ENCODE measurements around the gene CARTPT.

CARTPT gene

DNA sequence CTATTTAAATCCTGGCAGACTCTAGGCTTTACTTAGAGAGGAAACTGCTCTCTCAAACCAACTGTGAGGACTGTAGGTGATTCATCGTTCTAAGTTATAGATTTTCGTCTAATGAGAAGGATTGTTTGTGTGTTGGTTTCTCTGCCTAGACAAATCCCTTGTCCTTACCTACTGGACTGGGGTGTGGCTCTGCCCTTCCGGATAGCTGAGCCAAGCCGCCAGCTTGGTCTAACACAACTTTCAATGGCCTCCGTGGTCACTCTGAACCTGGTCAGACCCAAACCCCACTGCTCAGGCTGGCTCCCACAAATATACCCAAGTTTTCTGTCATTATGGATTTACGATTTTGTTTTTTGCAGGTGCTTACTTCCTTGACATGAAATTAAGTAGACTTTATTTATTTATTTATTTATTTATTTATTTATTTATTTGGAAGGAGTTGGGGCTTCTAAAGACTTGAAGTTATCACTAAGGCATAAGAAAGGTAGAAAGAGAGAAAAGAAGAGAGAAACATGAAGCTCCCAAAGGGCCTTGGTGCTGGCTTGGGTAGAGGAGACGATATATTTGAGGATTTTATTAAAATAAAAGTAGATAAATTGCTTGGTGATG is 19.0 kb downstream of the CARTPT start:
- no peak for TF ChIP-seq POLR2A (IDR thresholded peaks at IDR 0.05; ENCODE audit: extremely low read depth, insufficient read length)
- TF ChIP-seq, protein P1, sequence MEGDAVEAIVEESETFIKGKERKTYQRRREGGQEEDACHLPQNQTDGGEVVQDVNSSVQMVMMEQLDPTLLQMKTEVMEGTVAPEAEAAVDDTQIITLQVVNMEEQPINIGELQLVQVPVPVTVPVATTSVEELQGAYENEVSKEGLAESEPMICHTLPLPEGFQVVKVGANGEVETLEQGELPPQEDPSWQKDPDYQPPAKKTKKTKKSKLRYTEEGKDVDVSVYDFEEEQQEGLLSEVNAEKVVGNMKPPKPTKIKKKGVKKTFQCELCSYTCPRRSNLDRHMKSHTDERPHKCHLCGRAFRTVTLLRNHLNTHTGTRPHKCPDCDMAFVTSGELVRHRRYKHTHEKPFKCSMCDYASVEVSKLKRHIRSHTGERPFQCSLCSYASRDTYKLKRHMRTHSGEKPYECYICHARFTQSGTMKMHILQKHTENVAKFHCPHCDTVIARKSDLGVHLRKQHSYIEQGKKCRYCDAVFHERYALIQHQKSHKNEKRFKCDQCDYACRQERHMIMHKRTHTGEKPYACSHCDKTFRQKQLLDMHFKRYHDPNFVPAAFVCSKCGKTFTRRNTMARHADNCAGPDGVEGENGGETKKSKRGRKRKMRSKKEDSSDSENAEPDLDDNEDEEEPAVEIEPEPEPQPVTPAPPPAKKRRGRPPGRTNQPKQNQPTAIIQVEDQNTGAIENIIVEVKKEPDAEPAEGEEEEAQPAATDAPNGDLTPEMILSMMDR (IDR thresholded peaks at IDR 0.05; ENCODE audit: low read depth, low read length): no peak
- TF ChIP-seq, protein P2, sequence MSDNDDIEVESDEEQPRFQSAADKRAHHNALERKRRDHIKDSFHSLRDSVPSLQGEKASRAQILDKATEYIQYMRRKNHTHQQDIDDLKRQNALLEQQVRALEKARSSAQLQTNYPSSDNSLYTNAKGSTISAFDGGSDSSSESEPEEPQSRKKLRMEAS (IDR thresholded peaks at IDR 0.05; ENCODE audit: low read depth, low read length): no peak
- TF ChIP-seq MYC (IDR thresholded peaks at IDR 0.05; ENCODE audit: low read depth, low read length): no peak
- DNase-seq (ENCODE audit: low read depth): no peak
- H3K4me3 ChIP-seq (ENCODE audit: low read depth, low read length): no peak overlapping the region

DNA sequence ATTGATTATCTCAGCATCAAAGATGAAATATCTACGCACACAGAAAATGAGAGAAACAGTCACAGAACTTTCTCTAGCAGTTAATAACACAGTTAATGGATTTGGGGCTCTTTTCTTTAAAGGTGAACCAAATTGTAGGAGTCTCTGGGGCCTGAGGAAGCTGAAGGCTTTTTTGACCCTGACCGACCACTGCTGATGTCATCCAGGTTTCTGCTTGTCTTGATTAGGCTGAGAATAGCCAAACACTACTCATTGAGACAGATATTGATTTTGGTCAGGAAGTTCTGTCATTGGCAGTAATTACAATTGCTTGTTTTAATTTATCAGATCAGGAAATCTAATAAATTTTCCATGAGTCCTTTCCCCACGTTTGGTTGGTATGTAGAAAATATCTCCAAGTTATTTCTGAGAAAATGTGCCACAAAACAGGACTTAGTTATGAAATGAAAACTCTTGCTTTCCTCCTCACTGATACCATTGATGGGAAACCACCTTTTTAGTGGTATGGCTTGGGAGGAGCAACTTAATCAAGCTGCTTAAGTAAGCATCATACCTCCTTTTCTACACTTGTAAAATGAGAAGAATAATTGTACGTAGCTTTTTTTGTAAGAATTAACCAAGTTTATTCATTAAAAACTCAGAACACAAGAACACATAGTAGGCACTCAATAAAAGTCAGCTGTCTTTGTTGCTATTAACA is 19.7 kb downstream of the CARTPT start:
- TF ChIP-seq, protein P1 (IDR thresholded peaks at IDR 0.05; ENCODE audit: low read depth, low read length): no peak
- TF ChIP-seq POLR2A (IDR thresholded peaks at IDR 0.05; ENCODE audit: extremely low read depth, insufficient read length): no peak
- TF ChIP-seq, protein P2 (IDR thresholded peaks at IDR 0.05; ENCODE audit: low read depth, low read length): no peak

DNA sequence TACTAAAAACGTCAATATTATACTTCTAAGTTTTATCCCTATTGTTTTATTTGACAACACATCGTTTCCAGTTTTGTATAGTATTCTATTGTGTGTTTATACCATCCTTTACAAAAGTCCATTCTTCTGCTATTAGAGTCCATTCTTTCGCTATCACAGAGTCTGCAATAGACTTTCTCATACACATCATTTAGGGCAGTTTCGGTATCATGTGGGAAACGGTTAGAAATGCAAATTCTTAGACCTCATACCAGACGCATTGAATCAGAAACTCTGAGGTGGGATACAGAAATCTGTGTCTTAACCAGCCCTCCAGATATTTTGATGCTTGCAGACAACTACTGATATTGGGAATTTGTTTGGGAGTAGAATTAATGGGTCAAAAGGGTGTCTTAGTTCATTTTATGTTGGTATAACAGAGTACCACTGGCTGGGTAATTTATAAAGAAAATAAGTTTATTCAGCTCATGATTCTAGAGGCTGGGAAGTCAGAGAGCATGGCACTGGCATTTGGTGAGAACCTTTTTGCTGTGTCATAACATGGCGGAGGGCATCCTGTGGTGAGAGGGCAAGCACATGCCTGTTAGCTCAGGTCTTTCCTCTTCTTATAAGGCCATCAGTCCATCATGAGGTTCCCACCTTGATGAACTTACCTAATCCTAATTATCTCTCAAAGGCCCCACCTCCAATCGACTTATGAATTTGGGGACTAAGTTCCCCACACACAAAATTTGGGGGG is 21.1 kb downstream of the CARTPT start:
- H3K4me3 ChIP-seq (ENCODE audit: low read depth, low read length): no peak overlapping the region
- no peak for DNase-seq (ENCODE audit: low read depth)
- TF ChIP-seq, protein P2 (IDR thresholded peaks at IDR 0.05; ENCODE audit: low read depth, low read length): no peak
- TF ChIP-seq POLR2A (IDR thresholded peaks at IDR 0.05; ENCODE audit: extremely low read depth, insufficient read length): no peak
- no peak for TF ChIP-seq MYC (IDR thresholded peaks at IDR 0.05; ENCODE audit: low read depth, low read length)
- TF ChIP-seq, protein P1 (IDR thresholded peaks at IDR 0.05; ENCODE audit: low read depth, low read length): no peak

More for the DNA sequence above, 19.7 kb downstream of the CARTPT start:
- H3K4me3 ChIP-seq (ENCODE audit: low read depth, low read length): no peak overlapping the region
- DNase-seq (ENCODE audit: low read depth): no peak

DNA sequence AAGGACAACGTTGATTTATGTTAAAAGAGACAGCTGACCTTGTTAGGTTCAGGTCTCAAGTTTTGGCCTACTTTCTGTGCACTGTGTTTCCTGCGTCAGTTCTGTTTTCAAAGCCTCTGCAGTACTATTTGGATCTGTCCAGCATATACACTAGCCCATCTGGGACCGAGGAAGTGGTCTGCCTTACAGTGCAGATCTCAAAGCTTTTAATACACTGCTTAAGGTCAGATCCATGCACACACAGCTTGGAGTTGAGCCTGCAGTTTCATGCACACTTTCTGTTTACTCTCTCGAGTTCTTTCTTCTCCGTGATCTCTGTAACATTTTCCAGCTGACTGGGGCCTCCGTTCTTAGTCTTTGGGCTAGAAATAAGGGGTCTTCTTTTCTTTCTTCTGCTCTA is 24.1 kb downstream of the CARTPT start:
- TF ChIP-seq, protein P2 (IDR thresholded peaks at IDR 0.05; ENCODE audit: low read depth, low read length): no peak
- TF ChIP-seq POLR2A (IDR thresholded peaks at IDR 0.05; ENCODE audit: extremely low read depth, insufficient read length) (no peak), MYC (IDR thresholded peaks at IDR 0.05; ENCODE audit: low read depth, low read length) (no peak)
- TF ChIP-seq, protein P1 (IDR thresholded peaks at IDR 0.05; ENCODE audit: low read depth, low read length): no peak
- DNase-seq (ENCODE audit: low read depth): no peak

DNA sequence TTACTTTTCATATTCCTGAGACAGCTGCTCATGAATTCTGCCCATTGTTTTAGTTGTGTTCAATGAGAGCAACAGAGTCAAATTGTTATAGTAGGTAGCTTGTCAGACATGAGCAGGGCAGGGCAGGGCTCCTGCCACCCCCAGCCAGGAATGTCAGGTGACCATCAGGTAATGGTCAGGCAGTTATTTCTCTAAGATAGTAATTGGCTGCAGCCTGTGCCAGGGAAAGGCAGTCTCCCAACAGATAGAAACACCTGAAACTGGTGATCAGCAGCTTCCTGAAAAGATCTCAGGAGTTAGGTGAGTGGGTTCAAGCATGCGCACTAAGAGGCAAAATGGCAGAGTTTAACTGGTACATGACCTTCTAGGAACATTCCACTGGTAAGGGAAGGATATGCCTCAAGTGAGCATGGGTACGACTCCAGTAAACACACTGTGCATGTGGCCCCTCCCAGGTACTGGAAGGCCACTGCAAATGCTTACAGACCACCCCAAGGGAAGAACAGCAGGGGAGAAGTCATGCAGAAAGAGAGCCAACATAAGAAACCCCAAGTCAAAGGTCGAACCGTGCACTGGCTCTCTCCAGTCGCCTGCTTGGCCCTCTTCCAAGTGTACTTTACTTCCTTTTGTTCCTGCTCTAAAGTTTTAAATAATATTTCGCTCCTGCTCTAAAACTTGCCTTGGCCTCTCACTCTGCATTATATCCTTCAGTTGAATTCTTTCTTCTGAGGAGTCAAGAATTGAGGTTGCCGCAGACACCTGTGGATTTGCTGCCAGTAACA is 25.1 kb downstream of the CARTPT start:
- DNase-seq (ENCODE audit: low read depth): no peak
- H3K4me3 ChIP-seq (ENCODE audit: low read depth, low read length): no peak overlapping the region
- TF ChIP-seq MYC (IDR thresholded peaks at IDR 0.05; ENCODE audit: low read depth, low read length) (no peak), POLR2A (IDR thresholded peaks at IDR 0.05; ENCODE audit: extremely low read depth, insufficient read length) (no peak)
- TF ChIP-seq, protein P1 (IDR thresholded peaks at IDR 0.05; ENCODE audit: low read depth, low read length): no peak
- TF ChIP-seq, protein P2 (IDR thresholded peaks at IDR 0.05; ENCODE audit: low read depth, low read length): no peak

More for the DNA sequence above, 24.1 kb downstream of the CARTPT start:
- H3K4me3 ChIP-seq (ENCODE audit: low read depth, low read length): no peak overlapping the region
